ENCODE measurements around the gene TMEM9B. TPM values are rescaled to one million over a fixed set of nuclear protein-coding genes. Genes with fewer than 3 reads are reported as not detected.

The TMEM9B gene
- total RNA-seq, 1 donor: 57.8 TPM

DNA sequence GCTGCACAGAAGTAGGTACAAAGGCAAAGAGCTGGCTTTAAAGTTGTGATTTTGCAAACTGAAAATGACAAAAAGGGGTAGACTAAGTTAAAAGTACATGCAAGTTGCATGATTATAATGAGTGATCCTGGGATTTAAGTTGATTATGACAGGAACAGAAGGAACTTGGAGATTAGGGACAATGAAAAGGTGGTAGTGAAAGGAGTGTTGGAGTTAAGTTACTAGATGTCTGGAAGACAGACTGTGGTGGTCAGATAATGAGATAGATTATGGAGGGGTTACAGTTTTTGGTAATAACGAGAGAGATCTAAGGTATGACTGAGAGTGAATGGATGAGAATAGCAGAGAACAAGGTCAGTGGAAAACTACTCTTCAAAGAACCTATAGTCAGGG lies 7.7 kb upstream of the TMEM9B start:
- TF ChIP-seq, protein P1, sequence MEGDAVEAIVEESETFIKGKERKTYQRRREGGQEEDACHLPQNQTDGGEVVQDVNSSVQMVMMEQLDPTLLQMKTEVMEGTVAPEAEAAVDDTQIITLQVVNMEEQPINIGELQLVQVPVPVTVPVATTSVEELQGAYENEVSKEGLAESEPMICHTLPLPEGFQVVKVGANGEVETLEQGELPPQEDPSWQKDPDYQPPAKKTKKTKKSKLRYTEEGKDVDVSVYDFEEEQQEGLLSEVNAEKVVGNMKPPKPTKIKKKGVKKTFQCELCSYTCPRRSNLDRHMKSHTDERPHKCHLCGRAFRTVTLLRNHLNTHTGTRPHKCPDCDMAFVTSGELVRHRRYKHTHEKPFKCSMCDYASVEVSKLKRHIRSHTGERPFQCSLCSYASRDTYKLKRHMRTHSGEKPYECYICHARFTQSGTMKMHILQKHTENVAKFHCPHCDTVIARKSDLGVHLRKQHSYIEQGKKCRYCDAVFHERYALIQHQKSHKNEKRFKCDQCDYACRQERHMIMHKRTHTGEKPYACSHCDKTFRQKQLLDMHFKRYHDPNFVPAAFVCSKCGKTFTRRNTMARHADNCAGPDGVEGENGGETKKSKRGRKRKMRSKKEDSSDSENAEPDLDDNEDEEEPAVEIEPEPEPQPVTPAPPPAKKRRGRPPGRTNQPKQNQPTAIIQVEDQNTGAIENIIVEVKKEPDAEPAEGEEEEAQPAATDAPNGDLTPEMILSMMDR (IDR thresholded peaks at IDR 0.05; ENCODE audit: insufficient read depth, low read length): no peak
- no peak for DNase-seq (ENCODE audit: low read depth)
- no peak overlapping the region for H3K4me3 ChIP-seq (ENCODE audit: low read depth, low read length)

GRCh38 chr11:8971196-8971923 lies 7.1 kb upstream of the TMEM9B start:
- DNase-seq (ENCODE audit: low read depth): no peak
- no peak overlapping the region for H3K4me3 ChIP-seq (ENCODE audit: low read depth, low read length)
- TF ChIP-seq, protein P1 (IDR thresholded peaks at IDR 0.05; ENCODE audit: insufficient read depth, low read length): no peak

DNA sequence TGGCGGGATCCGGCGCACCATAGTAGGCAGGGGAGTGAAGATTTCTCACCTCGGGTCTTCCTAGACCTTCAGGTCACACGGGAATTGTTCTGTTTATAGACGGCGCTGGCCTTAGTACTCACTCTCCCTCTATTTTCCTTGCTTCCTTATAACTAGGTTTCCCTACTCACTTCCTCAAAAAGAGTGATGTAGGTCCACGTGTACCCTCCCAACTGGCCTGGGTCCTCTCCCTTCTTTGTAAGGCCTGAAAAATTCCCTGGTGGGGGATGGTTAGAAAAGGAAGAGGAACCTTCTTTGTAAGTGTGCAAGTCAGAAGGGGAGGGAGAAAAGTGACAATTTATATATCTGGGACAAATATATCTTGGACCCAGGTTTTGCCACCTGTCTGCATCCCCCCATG lies 2.9 kb upstream of the TMEM9B start:
- TF ChIP-seq, protein P1 (IDR thresholded peaks at IDR 0.05; ENCODE audit: insufficient read depth, low read length): no peak
- no peak for DNase-seq (ENCODE audit: low read depth)
- H3K4me3 ChIP-seq (ENCODE audit: low read depth, low read length): no peak overlapping the region

DNA sequence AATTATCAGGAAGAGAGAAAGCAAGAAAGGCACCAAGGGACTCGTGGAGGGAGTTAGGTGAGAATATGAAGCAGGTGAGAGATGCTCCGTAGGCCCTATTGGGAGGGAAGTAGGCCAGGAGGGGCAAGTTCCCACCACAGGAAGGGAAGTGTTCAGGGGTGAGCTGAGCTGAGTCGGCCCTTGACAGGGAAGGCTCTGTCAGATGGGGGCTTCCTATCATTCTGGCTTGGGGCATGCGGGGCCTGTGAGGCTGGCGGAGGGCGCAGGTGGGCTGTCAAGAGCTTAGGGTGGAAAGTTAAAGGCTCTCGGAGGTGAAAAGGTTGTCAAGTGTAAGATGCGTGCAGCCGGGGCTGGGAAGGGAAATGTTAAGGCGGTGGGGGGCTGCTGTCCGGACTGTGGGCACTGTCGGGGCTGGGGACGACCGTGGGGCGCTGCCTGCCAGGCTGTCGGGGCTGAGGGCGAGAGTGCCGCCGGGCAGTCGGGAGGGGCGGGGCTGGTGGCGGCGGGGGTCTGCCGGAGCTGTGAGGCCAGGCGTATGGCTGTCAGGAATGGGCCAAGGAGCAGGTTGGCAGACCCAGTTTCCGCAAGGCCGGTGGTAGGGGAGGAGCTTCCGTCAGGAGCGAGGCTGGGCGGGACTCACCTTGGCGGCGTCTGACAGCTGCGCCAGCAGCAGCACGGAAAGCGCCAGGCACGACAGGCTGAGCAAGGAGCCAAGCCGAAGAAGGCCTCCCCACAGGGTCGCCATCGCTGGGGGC lies 496 bp downstream of the TMEM9B start:
- peak; percentile 56 for DNase-seq (ENCODE audit: low read depth)
- TF ChIP-seq, protein P1 (IDR thresholded peaks at IDR 0.05; ENCODE audit: insufficient read depth, low read length): no peak
- peak overlapping the region; percentile 91 for H3K4me3 ChIP-seq (ENCODE audit: low read depth, low read length)

DNA sequence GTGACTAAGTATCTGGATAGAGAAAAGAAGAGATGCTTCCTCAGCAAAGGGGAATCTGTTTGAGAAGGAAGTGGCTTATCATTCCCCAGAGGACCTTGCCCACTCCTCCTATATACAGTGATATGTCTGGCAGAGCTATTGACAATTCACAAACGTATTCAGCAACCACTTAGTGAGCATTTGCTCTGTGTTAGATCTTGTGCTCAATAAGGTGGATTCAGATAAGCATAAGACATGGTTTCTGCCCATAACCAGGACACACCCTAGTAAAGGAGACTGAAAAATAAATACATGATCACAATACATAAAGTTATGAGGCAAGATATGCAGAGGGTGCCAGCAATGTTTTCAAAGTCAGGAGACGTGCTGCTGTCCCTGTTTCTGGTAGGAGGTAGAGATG lies 1.4 kb downstream of the TMEM9B start:
- peak overlapping the region; percentile 91 for H3K4me3 ChIP-seq (ENCODE audit: low read depth, low read length)
- TF ChIP-seq, protein P1 (IDR thresholded peaks at IDR 0.05; ENCODE audit: insufficient read depth, low read length): no peak
- DNase-seq (ENCODE audit: low read depth): no peak

DNA sequence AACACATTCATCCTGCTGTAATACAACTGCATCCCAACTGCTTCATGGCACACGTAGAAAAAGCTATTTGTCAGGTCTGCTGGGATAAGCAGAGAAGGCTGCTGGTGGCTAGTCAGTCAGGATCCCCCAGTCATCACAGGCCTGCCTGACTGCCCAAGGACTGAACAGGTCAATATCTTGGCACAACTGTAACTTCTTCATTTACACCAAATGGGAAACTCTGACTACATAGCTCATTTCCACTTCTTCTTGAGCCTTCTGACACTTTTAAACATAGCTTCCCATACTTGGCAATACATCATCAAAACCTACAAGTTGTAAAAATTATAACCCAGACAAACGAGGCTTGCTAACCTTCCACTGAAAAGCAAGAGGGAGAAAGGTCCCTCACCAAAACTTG lies 2.8 kb downstream of the TMEM9B start:
- TF ChIP-seq, protein P1 (IDR thresholded peaks at IDR 0.05; ENCODE audit: insufficient read depth, low read length): no peak
- no peak overlapping the region for H3K4me3 ChIP-seq (ENCODE audit: low read depth, low read length)
- DNase-seq (ENCODE audit: low read depth): no peak

Data from fibroblast of the aortic adventitia (primary cell).